ENCODE results near the gene CHCHD10. TPM values are rescaled to one million over a fixed set of nuclear protein-coding genes. Genes with fewer than 3 reads are reported as not detected.

CHCHD10 gene
- total RNA-seq, result 100 to 1,000 TPM in 1 of 5 donors, 10 to 100 TPM in 2, 1 to 10 TPM in 2; 5.8 to 589 (median 43.2) TPM
- 100 to 1,000 TPM; 159 to 204 (median 168) TPM for polyA plus RNA-seq
- long read RNA-seq, donor 1, transcript CHCHD10-202 (4 exons, 1,171 nt), result major isoform, 37 of 40 reads
- long read RNA-seq, donor 1, partial matches to known transcripts, result 0 of 40 reads
- long read RNA-seq, donor 1, other reads (novel, unspliced or antisense), result 0 of 40 reads
- long read RNA-seq, donor 2, transcript CHCHD10-202 (4 exons, 1,171 nt), result major isoform, 25 of 27 reads
- long read RNA-seq, donor 2, partial matches to known transcripts, result 0 of 27 reads
- long read RNA-seq, donor 2, other reads (novel, unspliced or antisense), result 0 of 27 reads
- long read RNA-seq, donor 3, transcript CHCHD10-202 (4 exons, 1,171 nt), result major isoform, 34 of 38 reads
- long read RNA-seq, donor 3, partial matches to known transcripts, result 0 of 38 reads
- long read RNA-seq, donor 3, other reads (novel, unspliced or antisense), result 0 of 38 reads
- long read RNA-seq, donor 4, transcript CHCHD10-202 (4 exons, 1,171 nt), result major isoform, 9 of 11 reads
- long read RNA-seq, donor 4, partial matches to known transcripts, result 0 of 11 reads
- long read RNA-seq, donor 4, other reads (novel, unspliced or antisense), result 0 of 11 reads
- long read RNA-seq, donor 5, transcript CHCHD10-202 (4 exons, 1,171 nt), result major isoform, 50 of 53 reads
- long read RNA-seq, donor 5, partial matches to known transcripts, result 0 of 53 reads
- long read RNA-seq, donor 5, other reads (novel, unspliced or antisense), result 0 of 53 reads
- long read RNA-seq, donor 6, transcript CHCHD10-202 (4 exons, 1,171 nt), result major isoform, 111 of 130 reads
- long read RNA-seq, donor 6, transcript CHCHD10-205 (2 exons, 490 nt), result minor isoform, 8 of 130 reads
- long read RNA-seq, donor 6, partial matches to known transcripts, result 10 of 130 reads
- long read RNA-seq, donor 6, other reads (novel, unspliced or antisense), result 0 of 130 reads
- long read RNA-seq, donor 7, transcript CHCHD10-202 (4 exons, 1,171 nt), result major isoform, 86 of 104 reads
- long read RNA-seq, donor 7, partial matches to known transcripts, result 18 of 104 reads
- long read RNA-seq, donor 7, other reads (novel, unspliced or antisense), result 0 of 104 reads
- long read RNA-seq, donor 8, transcript CHCHD10-202 (4 exons, 1,171 nt), result major isoform, 61 of 64 reads
- long read RNA-seq, donor 8, partial matches to known transcripts, result 0 of 64 reads
- long read RNA-seq, donor 8, other reads (novel, unspliced or antisense), result 0 of 64 reads
- long read RNA-seq, donor 9, transcript CHCHD10-205 (2 exons, 490 nt), result minor isoform, 8 of 52 reads
- long read RNA-seq, donor 9, transcript CHCHD10-202 (4 exons, 1,171 nt), result major isoform, 38 of 52 reads
- long read RNA-seq, donor 9, partial matches to known transcripts, result 6 of 52 reads
- long read RNA-seq, donor 9, other reads (novel, unspliced or antisense), result 0 of 52 reads
- long read RNA-seq, donor 10, transcript CHCHD10-202 (4 exons, 1,171 nt), result major isoform, 14 of 15 reads
- long read RNA-seq, donor 10, partial matches to known transcripts, result 0 of 15 reads
- long read RNA-seq, donor 10, other reads (novel, unspliced or antisense), result 0 of 15 reads

DNA sequence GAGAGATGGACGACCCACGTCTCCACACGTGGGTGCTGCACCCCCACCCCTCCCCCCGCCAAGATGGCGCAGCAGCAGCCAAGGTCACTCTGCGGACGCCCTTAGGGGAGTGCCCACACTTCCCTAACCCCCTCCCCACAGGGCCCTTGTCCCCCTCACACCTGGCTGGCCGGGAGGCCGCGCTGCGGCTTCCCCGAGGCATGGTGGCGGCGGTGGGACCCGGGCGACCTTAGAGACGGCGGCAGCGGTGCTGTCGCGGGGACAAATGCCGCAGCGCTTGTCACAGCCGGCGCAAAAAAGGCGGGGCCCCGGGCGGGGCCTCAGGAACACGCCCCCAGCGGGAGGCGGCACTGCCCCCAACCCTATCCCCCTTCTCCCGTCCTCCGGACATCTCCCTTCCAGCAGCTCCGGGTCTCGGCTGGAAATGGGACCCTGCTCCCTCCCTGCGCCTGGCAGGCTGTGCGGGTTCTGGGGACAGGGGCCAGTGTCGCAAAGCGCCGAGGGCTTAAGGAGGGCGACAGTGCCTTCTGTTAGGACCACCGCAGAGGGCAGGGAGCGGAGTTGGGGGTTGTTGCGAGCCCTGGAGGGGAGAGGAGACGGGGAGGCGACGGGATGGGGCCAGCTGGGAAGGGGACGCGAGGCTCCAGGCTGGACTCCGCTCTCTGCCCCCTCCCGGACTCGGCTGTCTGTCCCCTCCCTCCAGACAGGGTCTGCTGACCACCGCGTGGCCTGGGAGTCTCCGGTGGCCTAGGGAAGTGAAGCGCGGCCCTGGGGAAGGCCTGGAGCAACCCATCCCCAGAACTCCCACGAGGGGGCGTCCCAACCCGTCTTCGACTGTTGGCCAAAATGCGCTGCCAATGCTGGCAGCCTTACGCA, at the start of gene CHCHD10:
Gene CHCHD10 (minus strand): TSS at position 300 of the 876 bp plus-strand sequence. CDS start 98 bp downstream, at position 202.
- intact Hi-C loops (cut with DNase I; ENCODE audit: low total_unique reads), result loop anchor here (5.0 kb wide), 1 partner anchor 79 kb away; no protein-coding TSS in a partner anchor
- Histone ChIP-seq H3K27ac (peak within 1 kb of the TSS; percentile 82 to 87 (median 86)), H3K9me3 (no peaks in the 10 kb centered on the region), H3K4me1 (peaks cover 39 to 91% (median 73%) of the 10 kb centered on the region in 4 donors), H3K36me3 (peaks cover 0 to 31% (median 9%) of the 10 kb centered on the region in 4 donors), H3K4me3 (peak within 1 kb of the TSS; percentile 66 to 87 (median 81)), H3K27me3 (peaks cover 0 to under 1% (median 0%) of the 10 kb centered on the region in 3 donors)
- TF ChIP-seq, protein P1, sequence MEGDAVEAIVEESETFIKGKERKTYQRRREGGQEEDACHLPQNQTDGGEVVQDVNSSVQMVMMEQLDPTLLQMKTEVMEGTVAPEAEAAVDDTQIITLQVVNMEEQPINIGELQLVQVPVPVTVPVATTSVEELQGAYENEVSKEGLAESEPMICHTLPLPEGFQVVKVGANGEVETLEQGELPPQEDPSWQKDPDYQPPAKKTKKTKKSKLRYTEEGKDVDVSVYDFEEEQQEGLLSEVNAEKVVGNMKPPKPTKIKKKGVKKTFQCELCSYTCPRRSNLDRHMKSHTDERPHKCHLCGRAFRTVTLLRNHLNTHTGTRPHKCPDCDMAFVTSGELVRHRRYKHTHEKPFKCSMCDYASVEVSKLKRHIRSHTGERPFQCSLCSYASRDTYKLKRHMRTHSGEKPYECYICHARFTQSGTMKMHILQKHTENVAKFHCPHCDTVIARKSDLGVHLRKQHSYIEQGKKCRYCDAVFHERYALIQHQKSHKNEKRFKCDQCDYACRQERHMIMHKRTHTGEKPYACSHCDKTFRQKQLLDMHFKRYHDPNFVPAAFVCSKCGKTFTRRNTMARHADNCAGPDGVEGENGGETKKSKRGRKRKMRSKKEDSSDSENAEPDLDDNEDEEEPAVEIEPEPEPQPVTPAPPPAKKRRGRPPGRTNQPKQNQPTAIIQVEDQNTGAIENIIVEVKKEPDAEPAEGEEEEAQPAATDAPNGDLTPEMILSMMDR (IDR thresholded peaks at IDR 0.05), result peak in 5 of 7 experiments; percentile 52 to 84 (median 71)
- TF ChIP-seq EP300 (IDR thresholded peaks at IDR 0.05) (no peak), POLR2A (IDR thresholded peaks at IDR 0.05) (peak in 1 of 4 donors; percentile 47), POLR2AphosphoS5 (IDR thresholded peaks at IDR 0.05) (peak in 2 of 3 donors; percentile 65 to 85)
- 1 to 2% (median 1%) methylated on average over 33 to 63 of the region's 63 CpGs for WGBS, 5 donors
- DNase-seq, result peak; percentile 85 to 93

DNA sequence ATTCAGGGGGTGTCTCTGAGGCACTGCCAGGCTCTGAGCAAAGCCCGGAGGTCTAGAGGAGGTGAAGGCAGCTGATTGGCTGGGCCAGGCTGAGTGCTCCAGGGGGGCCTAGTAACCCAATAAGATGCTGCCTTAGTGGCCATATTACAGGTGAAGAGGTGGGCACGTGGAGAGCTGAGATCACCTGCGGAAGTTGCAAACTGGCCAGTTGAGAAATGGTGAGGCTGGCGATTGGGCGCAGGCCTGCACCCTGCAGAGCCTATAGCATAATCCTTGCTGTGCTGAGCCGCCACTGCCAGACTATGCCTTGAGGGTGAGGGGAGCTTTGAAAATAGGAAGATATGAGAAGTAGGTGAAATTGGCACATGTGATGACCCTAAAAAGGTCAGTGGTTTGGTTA, 49.4 kb upstream of the CHCHD10 start:
- TF ChIP-seq, protein P1 (IDR thresholded peaks at IDR 0.05), result no peak
- no peak for TF ChIP-seq POLR2A (IDR thresholded peaks at IDR 0.05)
- TF ChIP-seq EP300 (IDR thresholded peaks at IDR 0.05), result no peak
- TF ChIP-seq POLR2AphosphoS5 (IDR thresholded peaks at IDR 0.05), result no peak
- intact Hi-C loops (cut with DNase I; ENCODE audit: low total_unique reads), result no loop called here
- peak in 1 of 2 donors; percentile 0 for DNase-seq
- H3K9me3 ChIP-seq, result no peaks in the 10 kb centered on the region
- no peak overlapping the region for H3K4me3 ChIP-seq
- WGBS, 5 donors, result 88 to 97% (median 92%) methylated on average over 6 of the region's 6 CpGs
- no peak overlapping the region for H3K27ac ChIP-seq
- no peaks in the 10 kb centered on the region for H3K27me3 ChIP-seq
- peaks cover 46 to 91% (median 86%) of the 10 kb centered on the region in 4 donors for H3K36me3 ChIP-seq
- H3K4me1 ChIP-seq, result no peaks in the 10 kb centered on the region

DNA sequence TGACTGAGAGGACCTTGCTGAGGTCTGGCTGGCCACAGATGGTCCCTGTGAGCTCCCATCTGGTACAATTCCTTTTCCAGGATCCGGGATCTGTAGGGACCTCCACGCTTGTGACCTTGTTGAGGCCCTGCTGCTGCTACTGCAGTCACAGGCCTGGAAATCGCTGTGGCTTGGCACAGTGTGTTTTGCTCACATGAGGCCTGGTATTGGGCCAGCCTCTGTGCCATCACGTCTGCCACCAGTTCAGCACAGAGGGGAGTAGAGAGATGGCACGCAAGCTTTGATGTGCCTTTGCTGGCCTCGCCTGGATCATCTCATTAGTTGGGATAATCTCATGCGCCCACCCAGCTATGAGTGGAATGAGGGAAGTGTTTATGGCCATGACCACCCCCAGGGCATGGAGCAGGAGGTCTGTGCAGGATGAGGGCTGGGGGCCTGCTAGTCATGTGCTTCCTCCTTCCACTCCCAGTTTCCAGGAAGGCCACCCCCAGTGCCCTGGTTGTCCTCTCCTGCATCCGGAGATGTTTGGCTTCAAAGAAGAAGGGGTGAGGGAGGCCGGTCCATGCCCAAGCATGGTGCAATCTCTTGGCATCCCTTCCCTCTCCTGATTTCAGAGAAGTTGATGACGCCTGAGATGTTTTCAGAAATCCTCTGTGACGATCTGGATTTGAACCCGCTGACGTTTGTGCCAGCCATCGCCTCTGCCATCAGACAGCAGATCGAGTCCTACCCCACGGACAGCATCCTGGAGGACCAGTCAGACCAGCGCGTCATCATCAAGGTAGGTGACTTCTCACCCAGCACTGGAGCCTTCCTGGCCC, 48.6 kb upstream of the CHCHD10 start:
- TF ChIP-seq POLR2AphosphoS5 (IDR thresholded peaks at IDR 0.05) (no peak), POLR2A (IDR thresholded peaks at IDR 0.05) (no peak), EP300 (IDR thresholded peaks at IDR 0.05) (no peak)
- TF ChIP-seq, protein P1 (IDR thresholded peaks at IDR 0.05), result no peak
- 85 to 92% (median 90%) methylated on average over 18 of the region's 18 CpGs for WGBS, 5 donors
- peaks cover 38 to 91% (median 86%) of the 10 kb centered on the region in 4 donors for H3K36me3 ChIP-seq

More for the DNA sequence above, 48.6 kb upstream of the CHCHD10 start:
- intact Hi-C loops (cut with DNase I; ENCODE audit: low total_unique reads), result no loop called here
- DNase-seq, result peak in 1 of 2 donors; percentile 1
- no peaks in the 10 kb centered on the region for H3K9me3 ChIP-seq
- H3K27me3 ChIP-seq, result no peaks in the 10 kb centered on the region
- H3K4me1 ChIP-seq, result no peaks in the 10 kb centered on the region
- no peak overlapping the region for H3K27ac ChIP-seq
- no peak overlapping the region for H3K4me3 ChIP-seq
